ENCODE results near the gene CDKN2B.
"Not testable (repeated sequence)": the region's sequence is repeated elsewhere in the genome, so short reads cannot be mapped to it uniquely, and the experiment has no call there.

The CDKN2B gene

GRCh38 chr9:22008717-22009505 is at the start of gene CDKN2B:
Gene CDKN2B (minus strand): TSS chr9:22009305. CDS start chr9:22008953, 352 bp downstream.
- DNase-seq, result peak; percentile 96

- not testable (repeated sequence) for DNase-seq
Observed at GRCh38 chr9:22057972-22058371, 48.9 kb upstream of the CDKN2B start.

- DNase-seq, result no peak
Observed at GRCh38 chr9:22056402-22056801, 47.3 kb upstream of the CDKN2B start.

GRCh38 chr9:22055090-22055489 is 46.0 kb upstream of the CDKN2B start:
- DNase-seq, result no peak

GRCh38 chr9:22054529-22054928 is 45.4 kb upstream of the CDKN2B start:
- DNase-seq, result no peak

- DNase-seq, result no peak
Observed at GRCh38 chr9:22054076-22054475, 45.0 kb upstream of the CDKN2B start.

- no peak for DNase-seq
Observed at GRCh38 chr9:22053178-22053577, 44.1 kb upstream of the CDKN2B start.

GRCh38 chr9:22052376-22052945 is 43.4 kb upstream of the CDKN2B start:
- DNase-seq, result peak; percentile 3

- no peak for DNase-seq
Observed at GRCh38 chr9:22050924-22051323, 41.8 kb upstream of the CDKN2B start.

GRCh38 chr9:22049411-22049810 is 40.3 kb upstream of the CDKN2B start:
- no peak for DNase-seq

- DNase-seq, result no peak
Observed at GRCh38 chr9:22047596-22047995, 38.5 kb upstream of the CDKN2B start.

- no peak for DNase-seq
Observed at GRCh38 chr9:22046243-22046885, 37.3 kb upstream of the CDKN2B start.

GRCh38 chr9:22045423-22045822 is 36.3 kb upstream of the CDKN2B start:
- DNase-seq, result no peak

- no peak for DNase-seq
Observed at GRCh38 chr9:22044583-22044982, 35.5 kb upstream of the CDKN2B start.

- no peak for DNase-seq
Observed at GRCh38 chr9:22043928-22044327, 34.8 kb upstream of the CDKN2B start.

- peak; percentile 5 for DNase-seq
Observed at GRCh38 chr9:22041775-22042174, 32.7 kb upstream of the CDKN2B start.

- no peak for DNase-seq
Observed at GRCh38 chr9:22041344-22041743, 32.2 kb upstream of the CDKN2B start.

GRCh38 chr9:22040760-22041159 is 31.7 kb upstream of the CDKN2B start:
- no peak for DNase-seq

GRCh38 chr9:22039258-22039657 is 30.2 kb upstream of the CDKN2B start:
- no peak for DNase-seq

GRCh38 chr9:22037954-22038690 is 29.0 kb upstream of the CDKN2B start:
- no peak for DNase-seq

- no peak for DNase-seq
Observed at GRCh38 chr9:22036866-22037626, 27.9 kb upstream of the CDKN2B start.

- DNase-seq, result no peak
Observed at GRCh38 chr9:22035591-22036011, 26.5 kb upstream of the CDKN2B start.
